Adrenal gland (tissue), 12 donors: ENCODE measurements around the gene ATF6B. TPM values are rescaled to one million over a fixed set of nuclear protein-coding genes. Genes with fewer than 3 reads are reported as not detected.

Experiments used
- DNase-seq, 7 donors: peaks; one replicate each; pipeline ENCODE4 v3.0.0-alpha.2; 2019 to 2020
- H3K27ac ChIP-seq, 5 donors: fragments of 200-600 bp; sonication (generic) in 4 of 5; 1 replicate in 3 of 5; 2 replicates in 2 of 5; pipeline versions ENCODE4 v1.5.1 to v1.8.0; 2016 to 2020; ENCODE audit warnings: mild to moderate bottlenecking in 1 of 5
- H3K27me3 ChIP-seq: fragments of 200-600 bp; 2 replicates; pipeline ENCODE4 v1.8.0; 2021
- H3K36me3 ChIP-seq, 2 donors: fragments of 200-600 bp; replicated peaks in 1 of 2; 1 replicate in 1 of 2; 2 replicates in 1 of 2; pipeline versions ENCODE4 v1.5.1 to v1.8.0; 2018 to 2022
- H3K4me1 ChIP-seq, 2 donors: fragments of 200-600 bp; replicated peaks in 1 of 2; 1 replicate in 1 of 2; 2 replicates in 1 of 2; pipeline versions ENCODE4 v1.5.1 to v1.8.0; 2018 to 2021
- H3K4me3 ChIP-seq, 4 donors: fragments of 200-600 bp; sonication (generic) in 3 of 4; one replicate each; pipeline ENCODE4 v1.5.1; 2016 to 2018
- H3K9me3 ChIP-seq, 3 donors: fragments of 200-600 bp; sonication (generic) in 1 of 3; replicated peaks in 1 of 3; 1 replicate in 2 of 3; 2 replicates in 1 of 3; pipeline versions ENCODE4 v1.5.1 to v1.8.0; 2016 to 2021
- POLR2A ChIP-seq, 2 donors: fragments of 450-650 bp; IDR thresholded peaks; one replicate each; pipeline ENCODE4 v1.6.1; 2017; ENCODE audit warnings: antibody characterized with exemption in 2 of 2, mild to moderate bottlenecking in 2 of 2, moderate library complexity in 1 of 2
- WGBS, 4 donors: extraction: QIAGEN DNeasy Blood & Tissue Kit in 2 of 4; methylation state at CpG; one replicate each; pipeline versions ENCODE4 v1.1.5 to v1.1.7; 2013 to 2017; 5-methylcytosine and 5-hydroxymethylcytosine counted together
- intact Hi-C, 2 donors: fragments of 100-400 bp; cut with DNase I; formaldehyde crosslinking; loops; one replicate each; pipeline versions ENCODE4 v1.14.1 to v1.15.0; 2022 to 2023
- polyA plus RNA-seq, 3 donors: library from polyadenylated mRNA; stranded (reverse); fragments of 200-250 nt in 2 of 3; fragments of 350-450 nt in 1 of 3; fragmentation: Illumina TruSeq in 1 of 3; extraction: RNeasy Lipid Tissue Mini Kit (QIAGEN cat#74804) in 1 of 3; gene quantifications; one replicate each; pipeline ENCODE4 v1.2.3, GENCODE V29; 2013 to 2014
- total RNA-seq, 9 donors: library from RNA; depleted of rRNA in 4 of 9; stranded (reverse); fragments of >200 nt in 4 of 9; fragments of 120-200 nt in 1 of 9; fragmentation: NEBNext Ultra II Directional in 1 of 9; extraction: Animal tissue kit (Norgen Biotek cat#: 25700) in 1 of 9; gene quantifications; one replicate each; pipeline versions ENCODE4 v1.1.0 to v1.2.4, GENCODE V29; 2013 to 2023
- TF ChIP-seq, protein P1 (sequence below), 6 experiments: fragments of 450-650 bp in 4 of 6; fragments of 200-600 bp in 2 of 6; sonication (generic) in 1 of 6; IDR thresholded peaks; 1 replicate in 5 of 6; 2 replicates in 1 of 6; pipeline versions ENCODE4 v1.5.1 to v1.8.0; 2016 to 2021; ENCODE audit warnings: antibody characterized with exemption in 6 of 6, mild to moderate bottlenecking in 2 of 6, moderate library complexity in 1 of 6
- donor health status: healthy with polysubstance abuse.
- donor health status: Bipolar disorder and iron deficiency.
- donor health status: DM: yes; HTN: yes; CAD: no.
- donor health status: DM: no; HTN: no; CAD: no.
- donor health status: DM: no; HTN: no; CAD: no.
- donor health status: DM: yes; HTN: yes; CAD: no.

ATF6B gene
- total and polyA plus RNA-seq, 12 donors = 17.7 to 136 (median 44.2) TPM

DNA sequence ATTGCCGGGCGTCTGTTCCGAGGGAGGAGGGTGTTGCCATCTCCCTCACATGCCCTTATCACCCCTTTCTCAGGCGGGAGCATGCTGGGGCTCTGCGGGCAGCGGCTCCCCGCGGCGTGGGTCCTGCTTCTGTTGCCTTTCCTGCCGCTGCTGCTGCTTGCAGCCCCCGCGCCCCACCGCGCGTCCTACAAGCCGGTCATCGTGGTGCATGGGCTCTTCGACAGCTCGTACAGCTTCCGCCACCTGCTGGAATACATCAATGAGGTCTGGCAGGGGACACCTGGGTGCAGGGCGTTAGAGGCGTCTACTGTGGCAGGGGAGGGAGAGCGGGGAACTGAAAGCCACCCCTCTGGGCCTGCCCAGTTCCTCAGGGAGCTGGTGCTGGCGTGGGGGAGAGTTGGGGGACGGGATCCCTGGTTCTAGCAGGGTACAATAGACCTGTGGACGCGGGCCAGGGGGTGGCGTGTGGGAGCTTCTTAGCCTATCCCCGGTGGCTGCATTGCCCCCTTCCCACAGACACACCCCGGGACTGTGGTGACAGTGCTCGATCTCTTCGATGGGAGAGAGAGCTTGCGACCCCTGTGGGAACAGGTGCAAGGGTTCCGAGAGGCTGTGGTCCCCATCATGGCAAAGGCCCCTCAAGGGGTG lies 26.6 kb upstream of the ATF6B start:
- 4 to 17% (median 6%) methylated on average over 6 to 34 of the region's 34 CpGs for WGBS, 4 donors
- Histone ChIP-seq H3K27me3 (no peaks in the 10 kb centered on the region), H3K4me1 (peaks cover 14 to 20% of the 10 kb centered on the region in 2 donors), H3K27ac (peak overlapping the region; percentile 73 to 94 (median 86)), H3K36me3 (peaks cover 0 to 34% of the 10 kb centered on the region in 2 donors), H3K9me3 (no peaks in the 10 kb centered on the region), H3K4me3 (peak overlapping the region; percentile 62 to 89 (median 76))
- intact Hi-C loops = loop anchor here in 1 of 2 donors (5.0 kb wide), 1 partner anchor 37 kb away; no protein-coding TSS in a partner anchor
- TF ChIP-seq, protein P1, sequence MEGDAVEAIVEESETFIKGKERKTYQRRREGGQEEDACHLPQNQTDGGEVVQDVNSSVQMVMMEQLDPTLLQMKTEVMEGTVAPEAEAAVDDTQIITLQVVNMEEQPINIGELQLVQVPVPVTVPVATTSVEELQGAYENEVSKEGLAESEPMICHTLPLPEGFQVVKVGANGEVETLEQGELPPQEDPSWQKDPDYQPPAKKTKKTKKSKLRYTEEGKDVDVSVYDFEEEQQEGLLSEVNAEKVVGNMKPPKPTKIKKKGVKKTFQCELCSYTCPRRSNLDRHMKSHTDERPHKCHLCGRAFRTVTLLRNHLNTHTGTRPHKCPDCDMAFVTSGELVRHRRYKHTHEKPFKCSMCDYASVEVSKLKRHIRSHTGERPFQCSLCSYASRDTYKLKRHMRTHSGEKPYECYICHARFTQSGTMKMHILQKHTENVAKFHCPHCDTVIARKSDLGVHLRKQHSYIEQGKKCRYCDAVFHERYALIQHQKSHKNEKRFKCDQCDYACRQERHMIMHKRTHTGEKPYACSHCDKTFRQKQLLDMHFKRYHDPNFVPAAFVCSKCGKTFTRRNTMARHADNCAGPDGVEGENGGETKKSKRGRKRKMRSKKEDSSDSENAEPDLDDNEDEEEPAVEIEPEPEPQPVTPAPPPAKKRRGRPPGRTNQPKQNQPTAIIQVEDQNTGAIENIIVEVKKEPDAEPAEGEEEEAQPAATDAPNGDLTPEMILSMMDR (IDR thresholded peaks at IDR 0.05) = peak; percentile 12 to 73 (median 64)
- TF ChIP-seq POLR2A (IDR thresholded peaks at IDR 0.05) = no peak
- peak; percentile 70 to 88 (median 75) for DNase-seq

DNA sequence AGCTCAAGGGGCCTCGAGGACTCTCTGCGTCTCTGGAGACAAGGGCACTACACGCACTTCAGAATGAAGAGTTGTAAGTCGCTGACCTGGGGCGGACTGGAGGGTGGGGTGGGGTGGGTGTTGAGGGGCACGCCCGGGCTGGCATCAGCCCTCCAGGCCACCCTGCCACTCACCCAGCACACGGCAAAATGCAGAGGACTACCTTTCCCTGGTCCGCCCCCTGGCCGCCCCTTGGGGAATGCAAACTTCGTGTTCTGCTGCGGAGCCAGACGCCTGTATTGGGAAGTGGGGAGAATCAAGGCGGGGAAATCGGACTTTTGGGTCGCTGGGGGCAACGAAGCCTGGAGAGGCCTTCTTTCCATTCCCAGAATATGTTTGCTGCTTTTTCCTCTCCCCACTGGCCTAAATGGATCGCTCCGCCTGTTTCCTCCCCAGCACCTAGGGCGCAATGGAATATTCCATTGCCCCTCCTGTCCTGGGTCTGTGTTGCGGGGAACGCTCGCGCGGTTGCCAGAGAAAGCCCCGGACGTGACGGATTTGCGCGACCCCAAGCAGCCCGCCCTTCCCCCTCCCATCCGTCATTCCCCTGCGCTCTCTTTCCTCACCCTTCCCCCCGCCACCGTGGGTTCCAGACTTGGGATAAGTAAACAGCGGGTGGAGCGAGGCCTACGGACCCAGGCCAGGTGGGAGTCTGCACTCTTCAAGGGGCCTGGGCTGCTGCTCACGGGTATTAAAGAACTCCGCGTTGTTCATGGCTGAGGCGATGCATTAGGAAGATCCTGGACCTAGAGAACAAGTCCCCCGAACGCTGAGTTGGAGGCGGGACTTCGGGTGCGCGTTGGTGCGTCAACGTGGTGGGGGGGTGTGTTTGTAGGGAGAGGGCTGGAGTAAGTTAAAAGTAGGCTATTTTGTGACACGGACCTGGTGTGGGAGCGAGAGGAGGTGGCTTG lies 25.8 kb upstream of the ATF6B start, which contains the start of gene PPT2:
PPT2 (plus strand) TSS at position 578 of the 950 bp plus-strand sequence. CDS start 454 bp downstream, outside the sequence.
- peak; percentile 90 to 97 (median 94) for DNase-seq
- Histone ChIP-seq H3K27ac (peak within 1 kb of the TSS; percentile 73 to 94 (median 86)), H3K9me3 (no peaks in the 10 kb centered on the region), H3K36me3 (peaks cover 0 to 29% of the 10 kb centered on the region in 2 donors), H3K4me1 (peaks cover 14 to 20% of the 10 kb centered on the region in 2 donors), H3K27me3 (no peaks in the 10 kb centered on the region), H3K4me3 (peak within 1 kb of the TSS; percentile 62 to 89 (median 76))
- TF ChIP-seq, protein P1 (IDR thresholded peaks at IDR 0.05) = peak in 5 of 6 experiments; percentile 13 to 34 (median 25)
- TF ChIP-seq POLR2A (IDR thresholded peaks at IDR 0.05) = peak; percentile 13 to 39
- intact Hi-C loops = no loop called here
- 0 to 1% (median 0%) methylated on average over 25 to 52 of the region's 52 CpGs for WGBS, 4 donors

DNA sequence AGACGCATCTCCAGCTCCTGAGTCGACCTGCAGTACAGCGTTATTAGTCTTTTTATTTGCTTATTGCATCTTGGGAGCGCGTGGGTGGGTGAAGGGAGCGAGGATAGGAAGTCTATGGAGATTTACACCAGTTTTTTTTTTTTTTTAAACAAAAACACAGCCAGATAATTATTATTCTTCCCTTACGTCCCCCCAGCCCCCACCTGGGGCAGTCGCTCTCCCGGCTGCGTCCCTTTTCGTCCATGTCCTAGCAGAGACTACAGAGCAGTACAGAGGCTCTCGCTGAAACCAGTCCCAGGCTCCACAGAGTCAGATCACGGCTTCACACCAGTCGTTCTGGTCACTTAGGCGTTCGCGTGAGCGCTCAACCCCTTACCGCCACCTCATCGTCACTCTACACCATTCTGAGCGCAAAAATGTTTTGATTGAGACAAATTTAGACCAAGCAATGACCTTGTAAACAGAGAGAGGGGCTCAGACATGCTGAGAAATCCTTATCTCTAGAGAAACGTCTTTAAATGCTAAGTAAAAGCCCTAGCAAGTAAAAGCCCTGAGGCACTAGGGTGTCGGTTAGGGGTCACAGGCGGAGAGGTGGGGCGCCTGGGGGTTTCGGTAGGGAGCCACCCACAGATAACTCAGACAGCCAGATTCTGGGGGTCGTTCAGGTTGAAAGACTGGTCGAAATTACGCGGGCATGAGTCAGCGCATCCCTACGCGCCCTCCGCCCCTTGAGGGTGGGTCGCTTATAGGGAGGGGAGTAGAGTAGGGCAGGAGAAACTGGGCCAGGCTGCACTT lies 24.9 kb upstream of the ATF6B start:
- Histone ChIP-seq H3K27me3 (no peaks in the 10 kb centered on the region), H3K27ac (peak overlapping the region; percentile 2 to 94 (median 86)), H3K9me3 (no peaks in the 10 kb centered on the region), H3K4me3 (peak overlapping the region in 2 of 4 donors; percentile 66 to 89), H3K4me1 (peaks cover 14 to 20% of the 10 kb centered on the region in 2 donors), H3K36me3 (peaks cover 0 to 20% of the 10 kb centered on the region in 2 donors)
- peak; percentile 34 to 76 (median 51) for DNase-seq
- WGBS, 4 donors = 18 to 26% (median 22%) methylated on average over 32 to 35 of the region's 35 CpGs
- peak in 1 of 2 donors; percentile 21 for TF ChIP-seq POLR2A (IDR thresholded peaks at IDR 0.05)
- TF ChIP-seq, protein P1 (IDR thresholded peaks at IDR 0.05) = no peak
- intact Hi-C loops = no loop called here
